Measurements from ENCODE around the gene UBA1.

- TF ChIP-seq CTCF (IDR thresholded peaks at IDR 0.05): no peak
- no peak for TF ChIP-seq POLR2A (IDR thresholded peaks at IDR 0.05)
Observed at GRCh38 chrX:47206316-47206715, 12.7 kb downstream of the UBA1 start.

All from adrenal gland (tissue), 5 donors.